Measurements from ENCODE around the gene PRSS16. TPM values are rescaled to one million over a fixed set of nuclear protein-coding genes. Genes with fewer than 3 reads are reported as not detected.
"Not testable (repeated sequence)": the region's sequence is repeated elsewhere in the genome, so short reads cannot be mapped to it uniquely, and the experiment has no call there.

Gene PRSS16
- total and polyA plus RNA-seq, 8 donors, result 14.0 to 30.1 (median 22.3) TPM

GRCh38 chr6:27209196-27209595 is 38.3 kb upstream of the PRSS16 start:
- no peaks in the 10 kb centered on the region for H3K9me3 ChIP-seq
- WGBS, 2 donors, result 67 to 75% methylated on average over 2 of the region's 2 CpGs
- no peak for DNase-seq
- H3K27ac ChIP-seq, result no peak overlapping the region
- no peak for FAIRE-seq
- no peak for TF ChIP-seq CTCF (IDR thresholded peaks at IDR 0.05)
- intact Hi-C loops (cut with DNase I), result no loop called here
- no peak overlapping the region for H3K4me3 ChIP-seq
- H3K27me3 ChIP-seq, result peaks cover 3 to 46% (median 9%) of the 10 kb centered on the region in 4 donors
- no peak for ATAC-seq
- no peaks in the 10 kb centered on the region for H3K36me3 ChIP-seq
- no peaks in the 10 kb centered on the region for H3K4me1 ChIP-seq

- no peaks in the 10 kb centered on the region for H3K9me3 ChIP-seq
- H3K27ac ChIP-seq, result no peak overlapping the region
- WGBS, 2 donors, result 74 to 75% methylated on average over 18 of the region's 18 CpGs
- FAIRE-seq (no peak), ATAC-seq (no peak), DNase-seq (no peak)
- intact Hi-C loops (cut with DNase I), result no loop called here
- H3K36me3 ChIP-seq, result no peaks in the 10 kb centered on the region
- no peak for TF ChIP-seq CTCF (IDR thresholded peaks at IDR 0.05)
- H3K27me3 ChIP-seq, result peaks cover 3 to 51% (median 10%) of the 10 kb centered on the region in 4 donors
- H3K4me3 ChIP-seq, result no peak overlapping the region
- no peaks in the 10 kb centered on the region for H3K4me1 ChIP-seq
Observed at GRCh38 chr6:27209659-27210269, 37.7 kb upstream of the PRSS16 start.

GRCh38 chr6:27213091-27213517 is 34.4 kb upstream of the PRSS16 start:
- FAIRE-seq; H3K27ac ChIP-seq; H3K4me1 ChIP-seq; H3K36me3 ChIP-seq; H3K9me3 ChIP-seq; ATAC-seq; H3K4me3 ChIP-seq; intact Hi-C loops (cut with DNase I); DNase-seq: not testable (repeated sequence)
- H3K27me3 ChIP-seq, result peaks cover 0 to 36% (median 7%) of the 10 kb centered on the region in 4 donors
- WGBS, 2 donors, result 79 to 81% methylated on average over 15 of the region's 15 CpGs

DNA sequence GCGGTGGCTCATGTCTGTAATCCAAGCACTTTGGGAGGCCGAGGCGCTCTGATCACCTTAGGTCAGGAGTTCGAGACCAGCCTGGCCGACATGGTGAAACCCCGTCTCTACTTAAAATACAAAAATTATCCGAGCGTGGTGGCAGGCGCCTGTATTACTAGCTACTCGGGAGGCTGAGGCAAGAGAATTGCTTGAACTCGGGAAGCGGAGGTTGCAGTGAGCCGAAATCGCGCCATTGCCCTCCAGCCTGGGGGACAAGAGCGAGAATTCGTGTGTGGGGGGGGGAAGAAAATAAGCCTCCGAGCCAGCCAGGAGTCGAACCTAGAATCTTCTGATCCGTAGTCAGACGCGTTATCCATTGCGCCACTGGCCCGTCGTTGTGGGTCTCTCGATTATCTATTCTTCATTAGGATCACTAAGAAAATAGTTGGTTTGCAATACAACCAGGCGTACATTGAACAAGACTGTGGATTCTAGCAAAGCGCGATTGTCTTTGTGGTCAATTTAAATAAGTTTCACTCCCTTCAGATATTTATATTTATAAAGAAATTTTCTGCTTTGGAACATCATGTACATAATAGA is 33.9 kb upstream of the PRSS16 start:
- no peaks in the 10 kb centered on the region for H3K9me3 ChIP-seq
- no peak for FAIRE-seq
- H3K4me1 ChIP-seq, result no peaks in the 10 kb centered on the region
- H3K4me3 ChIP-seq, result no peak overlapping the region
- 34 to 43% methylated on average over 29 of the region's 29 CpGs for WGBS, 2 donors
- no peaks in the 10 kb centered on the region for H3K36me3 ChIP-seq
- no peak for DNase-seq
- no peak overlapping the region for H3K27ac ChIP-seq
- H3K27me3 ChIP-seq, result peaks cover 0 to 35% (median 7%) of the 10 kb centered on the region in 4 donors
- ATAC-seq, result no peak
- TF ChIP-seq CTCF (IDR thresholded peaks at IDR 0.05), result no peak
- intact Hi-C loops (cut with DNase I), result no loop called here

GRCh38 chr6:27214126-27214601 is 33.3 kb upstream of the PRSS16 start:
- Histone ChIP-seq H3K27ac (no peak overlapping the region), H3K9me3 (no peaks in the 10 kb centered on the region), H3K36me3 (no peaks in the 10 kb centered on the region), H3K27me3 (peaks cover 0 to 35% (median 7%) of the 10 kb centered on the region in 4 donors), H3K4me3 (no peak overlapping the region), H3K4me1 (no peaks in the 10 kb centered on the region)
- TF ChIP-seq CTCF (IDR thresholded peaks at IDR 0.05), result no peak
- 32 to 38% methylated on average over 19 of the region's 19 CpGs for WGBS, 2 donors
- ATAC-seq, result no peak
- no peak for DNase-seq
- intact Hi-C loops (cut with DNase I), result no loop called here
- no peak for FAIRE-seq
